ENCODE results near the gene DLG2.

DLG2 gene

DNA sequence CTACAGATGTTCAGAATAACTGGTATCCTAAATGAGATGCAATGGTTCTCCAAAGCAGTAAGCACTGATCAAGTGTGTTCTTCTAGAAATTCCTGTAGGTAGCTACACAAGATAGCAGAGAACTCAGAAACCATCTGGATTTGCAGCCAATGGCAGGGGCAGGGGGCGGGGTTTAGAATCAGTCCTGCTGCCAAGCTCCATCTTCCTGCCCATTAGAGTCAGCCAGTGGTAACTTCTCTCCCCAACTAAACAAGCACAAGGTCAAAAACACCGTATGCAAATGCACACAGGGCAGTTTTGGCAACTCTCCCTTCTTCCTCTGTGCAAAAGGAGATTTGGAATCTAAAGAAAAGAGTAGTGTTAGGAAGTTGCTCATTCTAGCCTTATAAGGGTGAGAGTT, 2103.5 kb downstream of the DLG2 start:
- DNase-seq = no peak

- no peak for DNase-seq
Measured at GRCh38 chr11:83522911-83523310, 2104.2 kb downstream of the DLG2 start.

- no peak for DNase-seq
Measured at GRCh38 chr11:83521647-83522596, 2105.2 kb downstream of the DLG2 start.

- DNase-seq = no peak
Measured at GRCh38 chr11:83520849-83521248, 2106.3 kb downstream of the DLG2 start.

GRCh38 chr11:83511646-83512045, 2115.5 kb downstream of the DLG2 start:
- DNase-seq = no peak

GRCh38 chr11:83510530-83511460, 2116.3 kb downstream of the DLG2 start:
- DNase-seq = no peak

DNA sequence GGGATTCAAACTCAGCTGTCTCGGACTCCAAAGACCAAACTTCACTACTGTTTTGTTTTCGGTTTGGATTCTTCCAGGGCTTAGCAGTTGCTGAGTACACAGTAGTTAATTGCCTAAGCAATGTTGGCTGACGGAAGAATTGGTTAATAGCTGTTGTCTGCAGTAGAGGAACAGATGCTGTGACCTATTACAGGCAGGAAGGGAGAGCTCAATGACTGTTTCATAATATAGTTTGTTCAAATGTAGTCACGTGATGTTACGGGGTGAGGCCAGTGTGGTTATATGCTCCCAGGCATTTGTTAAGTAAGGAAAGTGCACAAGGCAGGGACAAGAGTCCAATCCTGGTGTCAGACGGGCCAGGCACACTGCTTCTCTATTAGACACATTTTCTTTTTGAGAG, 2118.3 kb downstream of the DLG2 start:
- no peak for DNase-seq

- no peak for DNase-seq
Measured at GRCh38 chr11:83502041-83502440, 2125.1 kb downstream of the DLG2 start.

- no peak for DNase-seq
Measured at GRCh38 chr11:83493917-83494316, 2133.2 kb downstream of the DLG2 start.

DNA sequence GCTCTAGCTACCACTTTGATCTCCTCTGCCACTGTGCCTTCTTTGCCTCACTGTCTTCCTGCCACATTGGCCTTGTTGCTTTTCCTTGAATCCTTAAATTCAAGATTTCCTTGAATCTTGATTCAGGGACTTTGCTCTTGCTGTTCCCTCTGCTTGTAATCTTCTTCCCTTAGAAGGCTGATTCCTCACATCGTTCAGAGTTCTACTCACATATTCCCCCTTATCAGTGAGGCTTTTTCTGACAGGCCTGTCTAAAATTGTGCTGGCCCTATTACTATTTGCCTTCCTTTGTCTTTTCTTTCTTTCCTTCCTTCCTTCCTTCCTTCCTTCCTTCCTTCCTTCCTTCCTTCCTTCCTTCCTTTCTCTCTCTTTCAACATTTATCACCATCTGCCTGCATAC, 2134.1 kb downstream of the DLG2 start:
- no peak for DNase-seq

DNA sequence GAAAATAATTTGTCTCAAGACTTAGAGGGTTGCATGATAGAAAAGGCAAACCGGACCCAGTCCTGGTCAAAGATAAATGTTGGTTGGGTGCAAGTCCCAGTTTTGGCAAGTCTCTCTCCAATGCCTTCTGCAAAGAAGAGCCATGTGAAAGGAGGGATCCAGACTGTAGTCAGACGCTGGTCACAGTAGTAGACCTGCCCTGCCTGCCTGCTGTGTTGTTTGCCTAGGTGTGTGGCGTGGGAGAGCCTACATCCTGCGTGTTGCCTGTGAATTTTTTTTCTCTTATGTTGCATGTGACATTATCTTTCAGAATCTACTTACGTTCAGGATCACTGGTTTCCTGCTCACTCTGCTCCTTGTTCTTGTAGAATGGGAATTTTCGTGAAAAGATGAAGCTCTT, 2143.3 kb downstream of the DLG2 start:
- DNase-seq = no peak

- DNase-seq = no peak
Measured at GRCh38 chr11:83480811-83481210, 2146.3 kb downstream of the DLG2 start.

- no peak for DNase-seq
Measured at GRCh38 chr11:83480251-83480650, 2146.9 kb downstream of the DLG2 start.

DNA sequence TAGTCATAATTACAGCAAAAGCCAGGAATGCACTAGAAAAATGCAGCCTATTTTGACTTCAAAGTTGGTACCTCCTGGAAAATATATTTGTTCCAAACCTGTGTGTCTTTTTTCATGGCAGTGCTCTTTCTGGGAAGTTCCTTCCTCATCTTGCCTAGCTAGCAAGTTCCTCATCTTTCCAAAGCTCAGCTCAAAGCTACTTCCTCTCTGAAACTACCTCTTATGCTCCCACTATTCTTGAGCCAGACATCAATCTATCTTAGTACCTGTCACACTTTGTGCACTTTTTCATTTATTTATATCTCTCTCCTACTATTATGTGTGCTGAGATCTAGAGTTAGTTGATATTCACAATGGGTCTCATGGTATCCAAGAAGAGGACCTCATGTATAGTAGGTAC, 2149.4 kb downstream of the DLG2 start:
- DNase-seq = no peak

DNA sequence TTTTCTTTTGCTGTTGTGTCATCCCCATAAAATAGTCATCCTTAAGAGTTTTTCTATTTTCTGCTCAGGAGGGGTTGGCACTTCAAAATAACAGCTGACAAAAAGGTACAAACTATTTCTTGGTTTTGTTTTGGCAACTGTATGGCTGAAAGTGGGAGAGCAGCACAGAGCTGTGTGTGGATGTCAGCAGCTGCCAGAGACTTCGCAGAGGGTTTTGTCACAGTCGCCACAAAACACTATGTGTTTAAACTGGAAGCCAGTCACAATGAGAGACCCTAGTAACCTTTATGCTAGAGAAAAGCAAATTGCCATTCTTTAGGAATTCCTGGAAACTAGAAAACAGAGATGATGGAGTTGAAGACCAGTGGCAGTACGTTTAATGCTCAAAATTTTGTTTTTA, 2151.4 kb downstream of the DLG2 start:
- DNase-seq = no peak

DNA sequence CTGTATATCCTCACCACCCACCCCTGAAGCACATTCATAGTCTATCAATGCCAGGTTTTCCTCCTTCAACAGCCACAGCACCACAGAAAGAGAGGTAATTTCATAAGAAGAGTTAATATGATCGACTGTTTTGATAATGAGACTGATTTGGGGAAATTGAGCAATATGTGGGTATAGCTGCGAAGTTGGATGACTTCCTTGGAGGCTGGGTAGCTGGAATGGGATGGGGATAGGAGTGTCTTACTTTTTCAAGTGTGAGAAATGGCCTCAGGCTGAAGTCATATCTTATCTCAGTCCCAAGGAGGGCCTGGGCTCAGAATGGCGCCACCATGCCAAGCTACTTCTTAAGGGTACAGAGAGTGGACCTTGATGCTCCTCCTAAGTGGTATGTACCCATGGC, 2153.4 kb downstream of the DLG2 start:
- no peak for DNase-seq

GRCh38 chr11:83472806-83473205, 2154.3 kb downstream of the DLG2 start:
- DNase-seq = no peak

- DNase-seq = no peak
Measured at GRCh38 chr11:83471831-83472727, 2155.1 kb downstream of the DLG2 start.

DNA sequence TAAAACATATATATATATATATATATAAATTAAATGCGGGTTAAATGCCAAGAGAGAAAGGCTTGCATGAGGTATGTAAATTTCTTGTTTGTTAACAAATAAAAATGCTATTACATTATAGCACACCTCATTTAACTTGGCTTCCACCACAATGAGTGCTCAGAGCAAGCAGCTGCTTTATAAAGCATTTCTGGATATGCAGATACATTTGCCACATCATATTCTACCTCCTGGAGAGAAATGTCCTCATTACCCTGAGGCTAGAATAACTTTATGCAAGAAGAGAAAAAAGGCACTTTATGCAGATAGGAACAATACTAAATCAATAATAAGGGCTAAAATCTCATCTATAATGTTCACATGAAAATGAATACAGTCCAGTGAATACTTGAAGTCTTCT, 2159.3 kb downstream of the DLG2 start:
- no peak for DNase-seq

DNA sequence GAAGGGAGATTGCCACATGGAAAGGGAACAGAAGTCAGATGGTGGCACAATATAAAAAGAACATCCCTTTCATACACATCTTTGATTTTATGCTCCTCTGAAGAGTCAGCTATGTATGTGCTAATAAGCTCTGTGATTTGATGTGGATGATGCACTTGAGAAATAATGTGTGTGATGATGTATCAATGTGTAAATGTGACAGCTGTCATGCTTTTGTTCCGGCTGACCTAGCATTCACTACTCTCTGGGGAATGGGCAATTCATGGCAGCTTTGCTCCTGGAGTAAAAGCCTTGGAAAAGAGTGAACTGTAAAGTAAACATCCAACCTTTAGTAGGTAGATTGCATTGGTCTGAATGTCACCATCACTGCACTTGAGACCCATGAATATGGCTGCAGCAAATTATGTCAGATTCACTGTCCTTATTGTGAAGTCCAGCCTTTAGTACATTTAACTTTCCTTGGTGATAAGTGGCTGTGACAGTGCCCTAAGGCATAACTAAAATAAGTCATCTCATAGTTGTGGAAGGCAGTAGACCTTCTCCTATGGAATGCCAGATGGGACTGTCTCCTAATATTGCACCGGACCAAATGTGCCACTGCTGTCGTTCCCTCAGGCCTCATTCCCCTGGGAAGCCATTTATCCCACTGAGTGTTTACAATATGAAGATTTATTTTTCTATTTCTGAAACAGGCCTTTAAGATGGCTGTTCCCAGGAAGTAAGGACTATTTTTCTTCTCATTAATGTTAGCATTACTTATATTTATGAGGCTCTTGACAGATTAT, 2162.8 kb downstream of the DLG2 start:
- peak; percentile 68 for DNase-seq

GRCh38 chr11:83459798-83460197, 2167.3 kb downstream of the DLG2 start:
- DNase-seq = no peak

GRCh38 chr11:83456566-83456965, 2170.6 kb downstream of the DLG2 start:
- no peak for DNase-seq
